ENCODE data around the gene RNF133. TPM values are rescaled to one million over a fixed set of nuclear protein-coding genes. Genes with fewer than 3 reads are reported as not detected.
"Not testable (repeated sequence)": the region's sequence is repeated elsewhere in the genome, so short reads cannot be mapped to it uniquely, and the experiment has no call there.

The RNF133 gene
- total RNA-seq, 4 donors from 2014 or later = 1.1 to 5.0 (median 3.1) TPM

DNA sequence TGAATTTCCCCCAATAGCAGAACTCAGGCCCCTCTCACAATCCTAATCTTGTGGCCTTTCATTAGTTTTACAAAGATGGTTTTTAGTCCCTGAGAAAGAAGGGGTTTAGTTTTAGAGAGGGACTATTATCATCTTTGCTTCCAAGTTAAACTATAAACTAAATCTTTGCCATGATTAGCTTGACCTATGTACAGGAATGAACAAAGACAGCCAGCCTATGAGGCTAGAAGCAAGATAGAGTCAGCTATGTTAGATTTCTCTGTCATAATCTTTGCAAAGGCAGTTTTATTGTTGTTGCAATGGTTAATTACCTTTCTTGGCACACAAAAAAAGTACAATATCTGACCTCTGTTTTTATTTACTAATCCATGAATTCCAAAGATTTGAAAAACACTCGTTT lies 19.1 kb downstream of the RNF133 start:
- Histone ChIP-seq H3K27me3 (no peaks in the 10 kb centered on the region), H3K4me1 (no peaks in the 10 kb centered on the region), H3K27ac (peak overlapping the region in 1 of 4 donors; percentile 80), H3K4me3 (no peak overlapping the region), H3K9me3 (no peaks in the 10 kb centered on the region), H3K36me3 (no peaks in the 10 kb centered on the region)
- TF ChIP-seq, protein P1, sequence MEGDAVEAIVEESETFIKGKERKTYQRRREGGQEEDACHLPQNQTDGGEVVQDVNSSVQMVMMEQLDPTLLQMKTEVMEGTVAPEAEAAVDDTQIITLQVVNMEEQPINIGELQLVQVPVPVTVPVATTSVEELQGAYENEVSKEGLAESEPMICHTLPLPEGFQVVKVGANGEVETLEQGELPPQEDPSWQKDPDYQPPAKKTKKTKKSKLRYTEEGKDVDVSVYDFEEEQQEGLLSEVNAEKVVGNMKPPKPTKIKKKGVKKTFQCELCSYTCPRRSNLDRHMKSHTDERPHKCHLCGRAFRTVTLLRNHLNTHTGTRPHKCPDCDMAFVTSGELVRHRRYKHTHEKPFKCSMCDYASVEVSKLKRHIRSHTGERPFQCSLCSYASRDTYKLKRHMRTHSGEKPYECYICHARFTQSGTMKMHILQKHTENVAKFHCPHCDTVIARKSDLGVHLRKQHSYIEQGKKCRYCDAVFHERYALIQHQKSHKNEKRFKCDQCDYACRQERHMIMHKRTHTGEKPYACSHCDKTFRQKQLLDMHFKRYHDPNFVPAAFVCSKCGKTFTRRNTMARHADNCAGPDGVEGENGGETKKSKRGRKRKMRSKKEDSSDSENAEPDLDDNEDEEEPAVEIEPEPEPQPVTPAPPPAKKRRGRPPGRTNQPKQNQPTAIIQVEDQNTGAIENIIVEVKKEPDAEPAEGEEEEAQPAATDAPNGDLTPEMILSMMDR (IDR thresholded peaks at IDR 0.05) = no peak
- no peak for TF ChIP-seq POLR2A (IDR thresholded peaks at IDR 0.05)
- no peak for DNase-seq

DNA sequence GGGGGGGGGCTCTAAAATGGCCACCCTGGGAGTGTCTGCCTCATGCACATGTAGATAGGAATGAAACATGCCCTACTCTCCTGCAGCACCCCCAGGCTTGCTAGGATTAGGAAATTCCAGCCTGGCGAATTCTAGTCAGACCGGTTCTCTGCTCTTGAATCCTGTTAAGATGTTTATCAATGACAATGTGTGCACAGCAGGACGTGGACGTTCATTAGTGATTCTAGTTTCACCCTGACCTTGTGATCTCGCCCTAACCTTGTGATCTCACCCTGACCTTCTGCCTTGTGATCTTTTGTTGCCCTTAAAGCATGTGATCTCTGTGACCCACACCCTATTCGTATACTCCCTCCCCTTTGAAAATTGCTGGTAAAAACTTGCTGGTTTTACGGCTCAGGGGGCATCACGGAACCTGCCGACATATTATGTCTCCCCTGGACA lies 19.6 kb downstream of the RNF133 start:
- not testable (repeated sequence) for H3K9me3 ChIP-seq, H3K4me1 ChIP-seq, H3K36me3 ChIP-seq, H3K27me3 ChIP-seq, H3K4me3 ChIP-seq
- H3K27ac ChIP-seq = peak overlapping the region in 1 of 4 donors; percentile 80
- DNase-seq = peak in 1 of 3 donors; percentile 59

GRCh38 chr7:122677149-122677548 lies 21.8 kb downstream of the RNF133 start:
- no peaks in the 10 kb centered on the region for H3K9me3 ChIP-seq
- H3K4me3 ChIP-seq = no peak overlapping the region
- H3K36me3 ChIP-seq = no peaks in the 10 kb centered on the region
- no peak for TF ChIP-seq POLR2A (IDR thresholded peaks at IDR 0.05)
- TF ChIP-seq, protein P1 (IDR thresholded peaks at IDR 0.05) = no peak
- no peak for DNase-seq
- no peak overlapping the region for H3K27ac ChIP-seq
- no peaks in the 10 kb centered on the region for H3K27me3 ChIP-seq
- H3K4me1 ChIP-seq = no peaks in the 10 kb centered on the region

GRCh38 chr7:122676466-122676865 lies 22.5 kb downstream of the RNF133 start:
- H3K4me1 ChIP-seq = no peaks in the 10 kb centered on the region
- no peaks in the 10 kb centered on the region for H3K9me3 ChIP-seq
- H3K36me3 ChIP-seq = no peaks in the 10 kb centered on the region
- no peak for DNase-seq
- TF ChIP-seq, protein P1 (IDR thresholded peaks at IDR 0.05) = no peak
- TF ChIP-seq POLR2A (IDR thresholded peaks at IDR 0.05) = no peak
- no peak overlapping the region for H3K27ac ChIP-seq
- H3K4me3 ChIP-seq = no peak overlapping the region
- no peaks in the 10 kb centered on the region for H3K27me3 ChIP-seq

DNA sequence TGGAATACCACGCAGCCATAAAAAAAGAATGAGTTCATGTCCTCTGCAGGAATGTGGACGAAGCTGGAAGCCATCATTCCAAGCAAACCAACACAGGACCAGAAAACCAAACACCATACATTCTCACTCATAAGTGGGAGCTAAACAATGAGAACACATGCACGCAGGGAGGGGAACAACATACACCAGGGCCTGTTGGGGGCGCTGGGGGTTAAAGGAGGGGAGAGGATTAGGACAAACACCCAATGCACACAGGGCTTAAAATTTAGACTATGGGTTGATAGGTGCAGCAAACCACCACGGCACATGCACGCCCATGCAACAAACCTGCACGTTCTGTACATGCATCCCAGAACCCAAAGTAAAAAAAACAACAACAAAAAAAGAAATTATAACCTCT lies 23.3 kb downstream of the RNF133 start:
- Histone ChIP-seq H3K4me3 (no peak overlapping the region), H3K27ac (no peak overlapping the region)
- TF ChIP-seq, protein P1 (IDR thresholded peaks at IDR 0.05) = no peak
- no peak for TF ChIP-seq POLR2A (IDR thresholded peaks at IDR 0.05)

GRCh38 chr7:122675011-122675410 lies 23.9 kb downstream of the RNF133 start:
- Histone ChIP-seq H3K9me3 (no peaks in the 10 kb centered on the region), H3K4me3 (no peak overlapping the region), H3K27me3 (no peaks in the 10 kb centered on the region), H3K27ac (no peak overlapping the region), H3K4me1 (no peaks in the 10 kb centered on the region), H3K36me3 (no peaks in the 10 kb centered on the region)
- TF ChIP-seq, protein P1 (IDR thresholded peaks at IDR 0.05) = no peak
- TF ChIP-seq POLR2A (IDR thresholded peaks at IDR 0.05) = no peak
- DNase-seq = no peak

More for the DNA sequence above, 23.3 kb downstream of the RNF133 start:
- H3K27me3 ChIP-seq = no peaks in the 10 kb centered on the region
- no peaks in the 10 kb centered on the region for H3K4me1 ChIP-seq
- no peak for DNase-seq
- H3K9me3 ChIP-seq = no peaks in the 10 kb centered on the region
- no peaks in the 10 kb centered on the region for H3K36me3 ChIP-seq
